Thymus (tissue), 11 donors: ENCODE measurements around the gene SSH2. TPM values are rescaled to one million over a fixed set of nuclear protein-coding genes. Genes with fewer than 3 reads are reported as not detected.

ENCODE experiments used
- DNase-seq, 9 donors: peaks; one replicate each; pipeline ENCODE4 v3.0.0-alpha.2; 2013; ENCODE audit warnings: low spot score in 9 of 9, low read depth in 6 of 9, missing footprints in 1 of 9
- H3K27ac ChIP-seq, 2 donors: one replicate each; pipeline ENCODE4 v1.5.1; 2013; ENCODE audit warnings: control low read depth in 1 of 2, low read depth in 1 of 2, low read length in 1 of 2, mild to moderate bottlenecking in 1 of 2, moderate library complexity in 1 of 2
- H3K27me3 ChIP-seq, 2 donors: one replicate each; pipeline ENCODE4 v1.5.1; 2013; ENCODE audit warnings: low read length in 1 of 2; ENCODE audit not compliant: control insufficient read depth in 2 of 2, insufficient read depth in 1 of 2
- H3K36me3 ChIP-seq, 2 donors: one replicate each; pipeline ENCODE4 v1.5.1; 2013; ENCODE audit warnings: low read length in 1 of 2, mild to moderate bottlenecking in 1 of 2, moderate library complexity in 1 of 2; ENCODE audit not compliant: control insufficient read depth in 2 of 2, insufficient read depth in 2 of 2
- H3K4me1 ChIP-seq, 2 donors: one replicate each; pipeline ENCODE4 v1.5.1; 2013; ENCODE audit warnings: low read length in 2 of 2; ENCODE audit not compliant: control insufficient read depth in 2 of 2, insufficient read depth in 2 of 2
- H3K4me3 ChIP-seq, 2 donors: one replicate each; pipeline ENCODE4 v1.5.1; 2013; ENCODE audit warnings: low read length in 2 of 2, control low read depth in 1 of 2, mild to moderate bottlenecking in 1 of 2
- H3K9me3 ChIP-seq, 2 donors: one replicate each; pipeline ENCODE4 v1.5.1; 2013; ENCODE audit warnings: low read length in 1 of 2, mild to moderate bottlenecking in 1 of 2; ENCODE audit not compliant: control insufficient read depth in 2 of 2, insufficient read depth in 1 of 2
- WGBS: extraction: QIAGEN DNeasy Blood & Tissue Kit; methylation state at CpG from one replicate; pipeline ENCODE4 v1.1.7; 2013; 5-methylcytosine and 5-hydroxymethylcytosine counted together
- polyA plus RNA-seq: library from polyadenylated mRNA; stranded (reverse); fragments of 200-250 nt; gene quantifications from one replicate; pipeline ENCODE4 v1.2.3, GENCODE V29; 2013
- total RNA-seq: library from RNA; stranded (reverse); fragments of 120-200 nt; gene quantifications from one replicate; pipeline ENCODE4 v1.2.4, GENCODE V29; 2013
- donor health status: healthy.

SSH2 gene
- total and polyA plus RNA-seq, 2 donors = 25.4 to 28.5 TPM

GRCh38 chr17:29720551-29720950, 209.5 kb downstream of the SSH2 start:
- H3K27me3 ChIP-seq = no peaks in the 10 kb centered on the region
- WGBS = 59% methylated on average over 3 of the region's 3 CpGs
- no peaks in the 10 kb centered on the region for H3K9me3 ChIP-seq
- peaks cover 46 to 71% of the 10 kb centered on the region in 2 donors for H3K4me1 ChIP-seq
- DNase-seq = no peak
- H3K4me3 ChIP-seq = no peak overlapping the region
- H3K27ac ChIP-seq = peak overlapping the region in 1 of 2 donors; percentile 97
- H3K36me3 ChIP-seq = peaks cover 0 to 12% of the 10 kb centered on the region in 2 donors

- no peaks in the 10 kb centered on the region for H3K9me3 ChIP-seq
- H3K27me3 ChIP-seq = no peaks in the 10 kb centered on the region
- 100% methylated on average over 2 of the region's 2 CpGs for WGBS
- DNase-seq = no peak
- H3K4me3 ChIP-seq = no peak overlapping the region
- H3K36me3 ChIP-seq = peaks cover 0 to 12% of the 10 kb centered on the region in 2 donors
- no peak overlapping the region for H3K27ac ChIP-seq
- peaks cover 41 to 64% of the 10 kb centered on the region in 2 donors for H3K4me1 ChIP-seq
Measured at GRCh38 chr17:29719469-29719868, 210.6 kb downstream of the SSH2 start.

- peaks cover 0 to 15% of the 10 kb centered on the region in 2 donors for H3K36me3 ChIP-seq
- peaks cover 34 to 58% of the 10 kb centered on the region in 2 donors for H3K4me1 ChIP-seq
- WGBS = 87% methylated on average over 8 of the region's 8 CpGs
- no peak for DNase-seq
- no peak overlapping the region for H3K4me3 ChIP-seq
- no peaks in the 10 kb centered on the region for H3K9me3 ChIP-seq
- no peaks in the 10 kb centered on the region for H3K27me3 ChIP-seq
- peak overlapping the region; percentile 33 to 43 for H3K27ac ChIP-seq
Measured at GRCh38 chr17:29718446-29719039, 211.5 kb downstream of the SSH2 start.

- Histone ChIP-seq H3K4me1 (peaks cover 30 to 57% of the 10 kb centered on the region in 2 donors), H3K36me3 (peaks cover 0 to 19% of the 10 kb centered on the region in 2 donors), H3K9me3 (no peaks in the 10 kb centered on the region), H3K27me3 (no peaks in the 10 kb centered on the region), H3K4me3 (no peak overlapping the region), H3K27ac (no peak overlapping the region)
- no peak for DNase-seq
Measured at GRCh38 chr17:29717817-29718216, 212.2 kb downstream of the SSH2 start.

- DNase-seq = no peak
- Histone ChIP-seq H3K27me3 (no peaks in the 10 kb centered on the region), H3K4me1 (peaks cover 27 to 46% of the 10 kb centered on the region in 2 donors), H3K27ac (no peak overlapping the region), H3K9me3 (no peaks in the 10 kb centered on the region), H3K36me3 (peaks cover 0 to 28% of the 10 kb centered on the region in 2 donors), H3K4me3 (no peak overlapping the region)
- 98% methylated on average over 4 of the region's 4 CpGs for WGBS
Measured at GRCh38 chr17:29716566-29716965, 213.5 kb downstream of the SSH2 start.

GRCh38 chr17:29715680-29716079, 214.3 kb downstream of the SSH2 start:
- no peak for DNase-seq
- Histone ChIP-seq H3K4me1 (peaks cover 20 to 38% of the 10 kb centered on the region in 2 donors), H3K27ac (no peak overlapping the region), H3K36me3 (peaks cover 0 to 29% of the 10 kb centered on the region in 2 donors), H3K9me3 (no peaks in the 10 kb centered on the region), H3K27me3 (no peaks in the 10 kb centered on the region), H3K4me3 (no peak overlapping the region)
- 98% methylated on average over 2 of the region's 2 CpGs for WGBS

GRCh38 chr17:29714146-29714545, 215.9 kb downstream of the SSH2 start:
- DNase-seq = no peak
- 94% methylated on average over 1 of the region's 1 CpG for WGBS
- peaks cover 15 to 27% of the 10 kb centered on the region in 2 donors for H3K4me1 ChIP-seq
- H3K36me3 ChIP-seq = peaks cover 0 to 31% of the 10 kb centered on the region in 2 donors
- H3K9me3 ChIP-seq = no peaks in the 10 kb centered on the region
- no peak overlapping the region for H3K4me3 ChIP-seq
- H3K27ac ChIP-seq = peak overlapping the region in 1 of 2 donors; percentile 74
- H3K27me3 ChIP-seq = no peaks in the 10 kb centered on the region

- H3K9me3 ChIP-seq = no peaks in the 10 kb centered on the region
- DNase-seq = peak in 1 of 9 donors; percentile 47
- H3K27ac ChIP-seq = peak overlapping the region; percentile 38 to 74
- H3K4me1 ChIP-seq = peaks cover 15 to 22% of the 10 kb centered on the region in 2 donors
- H3K27me3 ChIP-seq = no peaks in the 10 kb centered on the region
- peaks cover 0 to 26% of the 10 kb centered on the region in 2 donors for H3K36me3 ChIP-seq
- no peak overlapping the region for H3K4me3 ChIP-seq
Measured at GRCh38 chr17:29713626-29714025, 216.4 kb downstream of the SSH2 start.

GRCh38 chr17:29711588-29712385, 218.2 kb downstream of the SSH2 start:
- peaks cover 0 to 24% of the 10 kb centered on the region in 2 donors for H3K36me3 ChIP-seq
- H3K9me3 ChIP-seq = no peaks in the 10 kb centered on the region
- no peak for DNase-seq
- H3K27me3 ChIP-seq = no peaks in the 10 kb centered on the region
- WGBS = 97% methylated on average over 11 of the region's 11 CpGs
- no peak overlapping the region for H3K4me3 ChIP-seq
- no peak overlapping the region for H3K27ac ChIP-seq
- peaks cover 7 to 23% of the 10 kb centered on the region in 2 donors for H3K4me1 ChIP-seq
